ENCODE data around the gene ADGRG4.
"Not testable (repeated sequence)": the region's sequence is repeated elsewhere in the genome, so short reads cannot be mapped to it uniquely, and the experiment has no call there.

Gene ADGRG4

GRCh38 chrX:136386173-136386572, 85.4 kb downstream of the ADGRG4 start:
- in situ Hi-C loops (cut with HindIII; ENCODE audit: low sequenced_read_pairs) = no loop called here

- in situ Hi-C loops (cut with HindIII; ENCODE audit: low sequenced_read_pairs) = no loop called here
Observed at GRCh38 chrX:136386826-136387225, 86.1 kb downstream of the ADGRG4 start.

GRCh38 chrX:136387951-136388502, 87.3 kb downstream of the ADGRG4 start:
- in situ Hi-C loops (cut with HindIII; ENCODE audit: low sequenced_read_pairs) = no loop called here

GRCh38 chrX:136390921-136391320, 90.2 kb downstream of the ADGRG4 start:
- in situ Hi-C loops (cut with HindIII; ENCODE audit: low sequenced_read_pairs) = no loop called here

GRCh38 chrX:136395271-136395670, 94.5 kb downstream of the ADGRG4 start:
- in situ Hi-C loops (cut with HindIII; ENCODE audit: low sequenced_read_pairs) = no loop called here

GRCh38 chrX:136397001-136397400, 96.2 kb downstream of the ADGRG4 start:
- in situ Hi-C loops (cut with HindIII; ENCODE audit: low sequenced_read_pairs) = no loop called here

- in situ Hi-C loops (cut with HindIII; ENCODE audit: low sequenced_read_pairs) = no loop called here
Observed at GRCh38 chrX:136405126-136405525, 104.4 kb downstream of the ADGRG4 start.

- in situ Hi-C loops (cut with HindIII; ENCODE audit: low sequenced_read_pairs) = no loop called here
Observed at GRCh38 chrX:136417806-136418205, 117.0 kb downstream of the ADGRG4 start.

GRCh38 chrX:136421338-136421737, 120.6 kb downstream of the ADGRG4 start:
- in situ Hi-C loops (cut with HindIII; ENCODE audit: low sequenced_read_pairs) = no loop called here

- in situ Hi-C loops (cut with HindIII; ENCODE audit: low sequenced_read_pairs) = no loop called here
Observed at GRCh38 chrX:136423724-136424123, 123.0 kb downstream of the ADGRG4 start.

GRCh38 chrX:136425996-136426395, 125.2 kb downstream of the ADGRG4 start:
- in situ Hi-C loops (cut with HindIII; ENCODE audit: low sequenced_read_pairs) = no loop called here

- in situ Hi-C loops (cut with HindIII; ENCODE audit: low sequenced_read_pairs) = no loop called here
Observed at GRCh38 chrX:136431625-136432024, 130.9 kb downstream of the ADGRG4 start.

- in situ Hi-C loops (cut with HindIII; ENCODE audit: low sequenced_read_pairs) = no loop called here
Observed at GRCh38 chrX:136437774-136438173, 137.0 kb downstream of the ADGRG4 start.

GRCh38 chrX:136438192-136438591, 137.4 kb downstream of the ADGRG4 start:
- in situ Hi-C loops (cut with HindIII; ENCODE audit: low sequenced_read_pairs) = no loop called here

GRCh38 chrX:136445674-136446073, 144.9 kb downstream of the ADGRG4 start:
- in situ Hi-C loops (cut with HindIII; ENCODE audit: low sequenced_read_pairs) = not testable (repeated sequence)

- in situ Hi-C loops (cut with HindIII; ENCODE audit: low sequenced_read_pairs) = no loop called here
Observed at GRCh38 chrX:136446208-136446607, 145.4 kb downstream of the ADGRG4 start.

GRCh38 chrX:136447308-136447707, 146.5 kb downstream of the ADGRG4 start:
- in situ Hi-C loops (cut with HindIII; ENCODE audit: low sequenced_read_pairs) = no loop called here

GRCh38 chrX:136447968-136448367, 147.2 kb downstream of the ADGRG4 start:
- in situ Hi-C loops (cut with HindIII; ENCODE audit: low sequenced_read_pairs) = no loop called here

GRCh38 chrX:136450050-136450830, 149.5 kb downstream of the ADGRG4 start:
- in situ Hi-C loops (cut with HindIII; ENCODE audit: low sequenced_read_pairs) = no loop called here

- in situ Hi-C loops (cut with HindIII; ENCODE audit: low sequenced_read_pairs) = no loop called here
Observed at GRCh38 chrX:136452614-136453013, 151.9 kb downstream of the ADGRG4 start.

- in situ Hi-C loops (cut with HindIII; ENCODE audit: low sequenced_read_pairs) = no loop called here
Observed at GRCh38 chrX:136453114-136453513, 152.4 kb downstream of the ADGRG4 start.

- in situ Hi-C loops (cut with HindIII; ENCODE audit: low sequenced_read_pairs) = no loop called here
Observed at GRCh38 chrX:136453771-136454170, 153.0 kb downstream of the ADGRG4 start.

- in situ Hi-C loops (cut with HindIII; ENCODE audit: low sequenced_read_pairs) = no loop called here
Observed at GRCh38 chrX:136456133-136456532, 155.4 kb downstream of the ADGRG4 start.
